HFFc6 (cell line): ENCODE measurements around the gene EHBP1. TPM values are rescaled to one million over a fixed set of nuclear protein-coding genes. Genes with fewer than 3 reads are reported as not detected.
A peak's percentile ranks its signal among the peaks of the same experiment; 100 is the strongest.

Experiments
- DNase-seq: peaks from one replicate; pipeline ENCODE4 v3.0.0-alpha.2; 2018
- H3K27ac Mint-ChIP-seq: 2 replicates; pipeline ENCODE4 v1.8.0; 2020; ENCODE audit warnings: mild to moderate bottlenecking, mixed read lengths
- H3K27me3 Mint-ChIP-seq: 2 replicates; pipeline ENCODE4 v1.8.0; 2021; ENCODE audit warnings: mild to moderate bottlenecking, moderate library complexity, mixed read lengths; ENCODE audit not compliant: insufficient read depth
- H3K36me3 Mint-ChIP-seq: 2 replicates; pipeline ENCODE4 v1.8.0; 2021; ENCODE audit warnings: low read depth, mixed read lengths
- H3K4me1 Mint-ChIP-seq: 2 replicates; pipeline ENCODE4 v1.8.0; 2020; ENCODE audit warnings: low read depth, mixed read lengths
- H3K4me3 Mint-ChIP-seq: 2 replicates; pipeline ENCODE4 v1.8.0; 2020; ENCODE audit warnings: mild to moderate bottlenecking, moderate library complexity, mixed read lengths
- H3K9me3 Mint-ChIP-seq: 2 replicates; pipeline ENCODE4 v1.8.0; 2020; ENCODE audit warnings: mild to moderate bottlenecking, mixed read lengths
- CTCF ChIP-seq: fragments of 200-600 bp; sonication (generic); IDR thresholded peaks from 2 replicates; pipeline ENCODE4 v1.5.0; 2021; ENCODE audit warnings: antibody characterized with exemption, mild to moderate bottlenecking
- total RNA-seq, 6 experiments: library from RNA; stranded (reverse); fragmentation: NEBNext Ultra II Directional; extraction: Animal tissue kit (Norgen Biotek cat#: 25700); gene quantifications; 2 replicates in 1 of 6; 3 replicates in 5 of 6; pipeline ENCODE4 v1.2.3, GENCODE V29; 2021

EHBP1 gene
- total RNA-seq, 6 experiments from 2014 or later = 72.7 to 87.3 (median 80.6) TPM

GRCh38 chr2:62895632-62896009 lies 190.1 kb downstream of the EHBP1 start:
- no peaks in the 10 kb centered on the region for H3K9me3 Mint-ChIP-seq
- H3K27me3 Mint-ChIP-seq = peaks cover 3% of the 10 kb centered on the region; the same call in 1 of the 2 replicates
- no peak overlapping the region for H3K4me3 Mint-ChIP-seq
- TF ChIP-seq CTCF = no peak
- peaks cover 12% of the 10 kb centered on the region; the same call in 1 of the 2 replicates for H3K4me1 Mint-ChIP-seq
- peaks cover 5% of the 10 kb centered on the region for H3K36me3 Mint-ChIP-seq
- DNase-seq = peak; percentile 17
- H3K27ac Mint-ChIP-seq = no peak overlapping the region

GRCh38 chr2:62897187-62897827 lies 191.8 kb downstream of the EHBP1 start:
- DNase-seq = no peak
- Mint-ChIP-seq H3K4me3 (no peak overlapping the region), H3K9me3 (no peaks in the 10 kb centered on the region), H3K36me3 (peaks cover 5% of the 10 kb centered on the region; the same call in 1 of the 2 replicates), H3K27ac (no peak overlapping the region), H3K27me3 (peaks cover 6% of the 10 kb centered on the region; the same call in 1 of the 2 replicates), H3K4me1 (peaks cover 12% of the 10 kb centered on the region; the same call in 1 of the 2 replicates)
- TF ChIP-seq CTCF = no peak

- DNase-seq = no peak
- H3K4me1 Mint-ChIP-seq = no peaks in the 10 kb centered on the region
Measured at GRCh38 chr2:62904344-62904743, 198.8 kb downstream of the EHBP1 start.

GRCh38 chr2:62908145-62908544 lies 202.6 kb downstream of the EHBP1 start:
- Mint-ChIP-seq H3K4me1 (no peaks in the 10 kb centered on the region), H3K9me3 (no peaks in the 10 kb centered on the region), H3K4me3 (no peak overlapping the region), H3K27me3 (no peaks in the 10 kb centered on the region), H3K36me3 (peaks cover 9% of the 10 kb centered on the region; the same call in 1 of the 2 replicates), H3K27ac (no peak overlapping the region)
- DNase-seq = no peak
- TF ChIP-seq CTCF = no peak

More at GRCh38 chr2:62904344-62904743, 198.8 kb downstream of the EHBP1 start:
- TF ChIP-seq CTCF = no peak
- Mint-ChIP-seq H3K4me3 (no peak overlapping the region), H3K36me3 (peaks cover 9% of the 10 kb centered on the region; the same call in 1 of the 2 replicates), H3K27me3 (peaks cover 4% of the 10 kb centered on the region; the same call in 1 of the 2 replicates), H3K27ac (no peak overlapping the region), H3K9me3 (no peaks in the 10 kb centered on the region)

- Mint-ChIP-seq H3K27me3 (no peaks in the 10 kb centered on the region), H3K36me3 (0 out of 2 replicates have a peak, but pooled peaks cover 4% of the 10 kb centered on the region), H3K27ac (no peak overlapping the region), H3K9me3 (no peaks in the 10 kb centered on the region), H3K4me1 (peaks cover 16% of the 10 kb centered on the region), H3K4me3 (no peak overlapping the region)
- DNase-seq = no peak
- no peak for TF ChIP-seq CTCF
Measured at GRCh38 chr2:62913311-62913710, 207.8 kb downstream of the EHBP1 start.
